Measurements from ENCODE around the gene MUSK.

DNA sequence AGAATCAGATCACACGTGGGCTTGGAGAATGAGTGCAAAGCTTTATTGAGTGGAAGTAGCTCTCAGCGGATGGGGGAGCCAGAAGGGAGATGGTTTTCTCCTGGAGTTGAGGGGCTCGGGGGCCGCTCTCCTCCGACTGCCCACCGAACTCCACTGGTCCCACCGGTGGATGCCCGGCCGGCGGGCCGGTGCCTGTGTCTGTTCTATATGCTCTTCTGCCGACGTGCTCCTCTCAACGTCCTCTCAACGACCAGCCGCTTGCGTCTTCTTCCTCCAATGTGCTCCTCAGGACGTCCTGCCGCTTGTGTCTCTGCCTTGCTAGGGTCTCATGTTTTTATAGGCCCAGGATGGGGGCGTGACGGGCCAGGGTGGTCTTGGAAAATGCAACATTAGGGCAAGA lies 161.9 kb downstream of the MUSK start:
- TF ChIP-seq EZH2 (IDR thresholded peaks at IDR 0.05; ENCODE audit: borderline replicate concordance, low read length) (no peak), CTCF (IDR thresholded peaks at IDR 0.05; ENCODE audit: low read length) (no peak)

Measured in OCI-LY1 (cell line).